Gastrocnemius medialis (tissue), 4 donors: Measurements from ENCODE around the gene NTPCR.

Experiments
- CTCF ChIP-seq, 5 experiments: fragments of 450-650 bp in 3 of 5; fragments of 200-600 bp in 2 of 5; sonication (generic) in 2 of 5; IDR thresholded peaks in 4 of 5; conservative IDR thresholded peaks in 1 of 5; 1 replicate in 4 of 5; 2 replicates in 1 of 5; pipeline ENCODE4 v1.5.1; 2016 to 2019; ENCODE audit warnings: antibody characterized with exemption in 5 of 5, mild to moderate bottlenecking in 3 of 5, moderate library complexity in 3 of 5
- POLR2A ChIP-seq, 2 donors: fragments of 450-650 bp; IDR thresholded peaks; one replicate each; pipeline ENCODE4 v1.6.1; 2017; ENCODE audit warnings: antibody characterized with exemption in 2 of 2, mild to moderate bottlenecking in 2 of 2, moderate library complexity in 2 of 2

GRCh38 chr1:232949636-232950196, 695 bp upstream of the NTPCR start:
- TF ChIP-seq CTCF (IDR thresholded peaks at IDR 0.05 in 4 of 5, conservative IDR thresholded peaks at IDR 0.05 in 1 of 5) (no peak), POLR2A (IDR thresholded peaks at IDR 0.05) (no peak)
